Smooth muscle cell (in vitro differentiated cells): ENCODE results near the gene DPF1. TPM values are rescaled to one million over a fixed set of nuclear protein-coding genes. Genes with fewer than 3 reads are reported as not detected.

Experiments
- DNase-seq: peaks from one replicate; lab custom pipeline; 2025; ENCODE audit not compliant: unreplicated experiment; lab: John Stamatoyannopoulos, UW
- H2AFZ ChIP-seq: fragments of 200-600 bp; sonication (generic); 2 replicates; pipeline ENCODE4 v1.6.0; 2016; ENCODE audit warnings: antibody characterized with exemption, low read depth, mild to moderate bottlenecking
- H3F3A ChIP-seq: fragments of 200-600 bp; sonication (generic); 2 replicates; pipeline ENCODE4 v1.6.0; 2017; ENCODE audit warnings: antibody characterized with exemption, low read depth
- H3K27ac ChIP-seq: fragments of 200-600 bp; sonication (generic); 2 replicates; pipeline ENCODE4 v1.5.1; 2016; ENCODE audit warnings: low read depth, mild to moderate bottlenecking
- H3K27me3 ChIP-seq: fragments of 200-600 bp; sonication (generic); 2 replicates; pipeline ENCODE4 v1.6.1; 2016; ENCODE audit warnings: low read depth, mild to moderate bottlenecking
- H3K36me3 ChIP-seq: fragments of 200-600 bp; sonication (generic); 2 replicates; pipeline ENCODE4 v1.5.1; 2016; ENCODE audit warnings: low read depth
- H3K4me1 ChIP-seq: fragments of 200-600 bp; sonication (generic); 2 replicates; pipeline ENCODE4 v1.5.1; 2016; ENCODE audit warnings: low read depth
- H3K4me2 ChIP-seq: fragments of 200-600 bp; sonication (generic); 2 replicates; pipeline ENCODE4 v1.6.0; 2016; ENCODE audit warnings: mild to moderate bottlenecking
- H3K4me3 ChIP-seq: fragments of 200-600 bp; sonication (generic); 2 replicates; pipeline ENCODE4 v1.5.1; 2016; ENCODE audit warnings: mild to moderate bottlenecking
- H3K79me2 ChIP-seq: fragments of 200-600 bp; sonication (generic); 2 replicates; pipeline ENCODE4 v1.6.0; 2016; ENCODE audit warnings: low read depth, mild to moderate bottlenecking
- H3K9ac ChIP-seq: fragments of 200-600 bp; sonication (generic); 2 replicates; pipeline ENCODE4 v1.6.0; 2016; ENCODE audit warnings: low read depth
- H3K9me3 ChIP-seq: fragments of 200-600 bp; sonication (generic); replicated peaks from 2 replicates; pipeline ENCODE4 v1.5.1; 2016; ENCODE audit warnings: low read depth
- H4K20me1 ChIP-seq: fragments of 200-600 bp; sonication (generic); 2 replicates; pipeline ENCODE4 v1.6.0; 2016; ENCODE audit warnings: low read depth
- CTCF ChIP-seq: fragments of 200-600 bp; sonication (generic); IDR thresholded peaks from 2 replicates; pipeline ENCODE4 v1.5.1; 2017; ENCODE audit warnings: borderline replicate concordance, mild to moderate bottlenecking, antibody characterized with exemption; ENCODE audit not compliant: insufficient read depth, poor library complexity, severe bottlenecking
- WGBS: methylation state at CpG from one replicate; pipeline ENCODE4 v1.1.7; 2016; ENCODE audit warnings: low lambda C conversion rate; 5-methylcytosine and 5-hydroxymethylcytosine counted together
- polyA plus RNA-seq: library from polyadenylated mRNA; unstranded; fragments of >200 nt; fragmentation: Nextera tagmentation; extraction: Ambion mirVana; gene quantifications from 2 replicates; pipeline ENCODE4 v1.2.1, GENCODE V29; 2016
- total RNA-seq: library from RNA; depleted of rRNA; stranded (reverse); fragments of >200 nt; gene quantifications from 2 replicates; pipeline ENCODE4 v1.2.3, GENCODE V29; 2014

DPF1 gene
- total and polyA plus RNA-seq, 2 experiments from 2014 or later, result 0.27 to 2.4 TPM

- H3K36me3 ChIP-seq, result no peaks in the 10 kb centered on the region
- no peak overlapping the region for H3K4me3 ChIP-seq
- H4K20me1 ChIP-seq, result peaks cover 61% of the 10 kb centered on the region
- peaks cover 24% of the 10 kb centered on the region for H3F3A ChIP-seq
- peaks cover 34% of the 10 kb centered on the region for H3K4me1 ChIP-seq
- H3K9ac ChIP-seq, result no peak overlapping the region
- H3K4me2 ChIP-seq, result no peak overlapping the region
- H3K27ac ChIP-seq, result no peak overlapping the region
- H3K27me3 ChIP-seq, result no peaks in the 10 kb centered on the region
- no peaks in the 10 kb centered on the region for H3K9me3 ChIP-seq
- TF ChIP-seq CTCF, result no peak
- DNase-seq, result no peak
- 74% methylated on average over 8 of the region's 8 CpGs for WGBS
- H3K79me2 ChIP-seq, result peaks cover 49% of the 10 kb centered on the region
- no peak overlapping the region for H2AFZ ChIP-seq
These were observed 44.5 kb upstream of the DPF1 start for GRCh38 chr19:38268539-38268938.

GRCh38 chr19:38267761-38268483 is 43.9 kb upstream of the DPF1 start:
- H3K9me3 ChIP-seq, result no peaks in the 10 kb centered on the region
- WGBS, result 66% methylated on average over 12 of the region's 12 CpGs
- peaks cover 35% of the 10 kb centered on the region for H3K4me1 ChIP-seq
- TF ChIP-seq CTCF, result no peak
- peaks cover 24% of the 10 kb centered on the region for H3F3A ChIP-seq
- H3K4me3 ChIP-seq, result peak overlapping the region; percentile 70
- no peak overlapping the region for H2AFZ ChIP-seq
- H4K20me1 ChIP-seq, result peaks cover 55% of the 10 kb centered on the region
- no peak overlapping the region for H3K9ac ChIP-seq
- no peak overlapping the region for H3K27ac ChIP-seq
- H3K27me3 ChIP-seq, result no peaks in the 10 kb centered on the region
- no peaks in the 10 kb centered on the region for H3K36me3 ChIP-seq
- H3K4me2 ChIP-seq, result peak overlapping the region; percentile 91
- no peak for DNase-seq
- H3K79me2 ChIP-seq, result peaks cover 43% of the 10 kb centered on the region

GRCh38 chr19:38266981-38267597 is 43.1 kb upstream of the DPF1 start:
- no peak for DNase-seq
- H3K79me2 ChIP-seq, result peaks cover 34% of the 10 kb centered on the region
- H3K9ac ChIP-seq, result no peak overlapping the region
- no peak for TF ChIP-seq CTCF
- 38% methylated on average over 12 of the region's 12 CpGs for WGBS
- H3K4me1 ChIP-seq, result peaks cover 35% of the 10 kb centered on the region
- H3K27ac ChIP-seq, result peak overlapping the region; percentile 55
- peak overlapping the region; percentile 91 for H3K4me2 ChIP-seq
- peak overlapping the region; percentile 70 for H3K4me3 ChIP-seq
- H3K36me3 ChIP-seq, result no peaks in the 10 kb centered on the region
- H3F3A ChIP-seq, result peaks cover 24% of the 10 kb centered on the region
- no peaks in the 10 kb centered on the region for H3K9me3 ChIP-seq
- no peaks in the 10 kb centered on the region for H3K27me3 ChIP-seq
- peaks cover 48% of the 10 kb centered on the region for H4K20me1 ChIP-seq
- H2AFZ ChIP-seq, result no peak overlapping the region
